HG03095 (cell line): ENCODE results near the gene THAP8.

ENCODE experiments used
- ATAC-seq: cut with Tn5 transposase; IDR thresholded peaks from one replicate; pipeline ENCODE4 v1.9.1; 2021; ENCODE audit warnings: moderate library complexity; ENCODE audit not compliant: unreplicated experiment

The THAP8 gene, protein sequence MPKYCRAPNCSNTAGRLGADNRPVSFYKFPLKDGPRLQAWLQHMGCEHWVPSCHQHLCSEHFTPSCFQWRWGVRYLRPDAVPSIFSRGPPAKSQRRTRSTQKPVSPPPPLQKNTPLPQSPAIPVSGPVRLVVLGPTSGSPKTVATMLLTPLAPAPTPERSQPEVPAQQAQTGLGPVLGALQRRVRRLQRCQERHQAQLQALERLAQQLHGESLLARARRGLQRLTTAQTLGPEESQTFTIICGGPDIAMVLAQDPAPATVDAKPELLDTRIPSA

DNA sequence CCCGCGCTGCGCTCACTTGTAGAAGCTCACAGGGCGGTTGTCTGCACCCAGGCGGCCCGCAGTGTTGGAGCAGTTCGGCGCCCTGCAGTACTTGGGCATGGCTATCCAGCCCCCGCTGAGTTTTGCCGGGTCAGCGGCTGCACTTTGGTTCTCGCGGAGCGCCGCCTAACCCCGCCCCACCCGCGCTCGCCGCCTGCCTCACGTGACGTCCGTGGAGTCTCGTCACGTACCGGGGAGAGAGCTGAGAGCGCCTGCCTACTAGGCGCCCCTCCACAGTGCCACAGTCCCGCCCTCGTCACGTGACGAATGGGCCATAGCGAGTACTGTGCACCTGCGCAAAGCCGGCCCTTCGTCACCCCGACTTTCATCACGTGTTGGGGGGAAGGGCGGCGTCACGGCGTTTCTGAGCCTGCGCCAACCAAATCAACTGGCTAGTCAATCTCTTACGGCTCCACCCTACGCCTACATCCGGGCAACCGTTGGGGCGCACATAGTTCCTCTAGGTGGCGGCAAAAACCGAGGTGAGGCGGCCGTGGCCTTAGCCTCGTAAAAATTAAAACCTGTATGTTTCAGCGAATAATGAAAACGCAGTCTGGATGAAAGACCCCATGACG, at the start of gene THAP8:
Gene THAP8 (minus strand): TSS at position 167 of the 614 bp plus-strand sequence. CDS start 68 bp downstream, at position 99.
- ATAC-seq = peak; percentile 82

DNA sequence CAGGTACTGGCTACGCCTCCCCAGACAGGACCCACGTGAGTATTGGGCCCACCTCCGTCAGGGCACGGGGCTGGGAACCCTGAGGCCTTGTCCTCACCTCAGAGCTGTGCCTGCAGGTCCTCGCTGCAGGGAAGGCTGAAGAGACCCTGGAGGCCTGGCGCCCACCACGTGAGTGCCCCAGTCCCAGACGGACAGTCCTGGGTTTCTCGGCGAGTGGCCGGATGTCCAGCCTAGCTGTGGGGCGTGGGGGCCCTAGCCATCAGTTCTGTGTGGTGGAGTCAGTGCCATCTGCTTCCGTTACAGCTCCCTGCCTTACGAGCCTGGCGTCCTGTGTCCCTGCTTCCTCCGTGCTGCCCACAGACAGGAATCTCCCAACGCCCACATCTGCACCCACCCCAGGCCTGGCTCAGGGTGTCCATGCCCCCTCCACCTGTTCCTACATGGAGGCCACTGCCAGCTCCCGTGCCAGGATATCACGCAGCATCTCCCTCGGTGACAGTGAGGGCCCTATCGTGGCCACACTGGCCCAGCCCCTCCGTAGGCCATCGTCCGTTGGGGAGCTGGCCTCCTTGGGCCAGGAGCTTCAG, 49.0 kb upstream of the THAP8 start:
- no peak for ATAC-seq

DNA sequence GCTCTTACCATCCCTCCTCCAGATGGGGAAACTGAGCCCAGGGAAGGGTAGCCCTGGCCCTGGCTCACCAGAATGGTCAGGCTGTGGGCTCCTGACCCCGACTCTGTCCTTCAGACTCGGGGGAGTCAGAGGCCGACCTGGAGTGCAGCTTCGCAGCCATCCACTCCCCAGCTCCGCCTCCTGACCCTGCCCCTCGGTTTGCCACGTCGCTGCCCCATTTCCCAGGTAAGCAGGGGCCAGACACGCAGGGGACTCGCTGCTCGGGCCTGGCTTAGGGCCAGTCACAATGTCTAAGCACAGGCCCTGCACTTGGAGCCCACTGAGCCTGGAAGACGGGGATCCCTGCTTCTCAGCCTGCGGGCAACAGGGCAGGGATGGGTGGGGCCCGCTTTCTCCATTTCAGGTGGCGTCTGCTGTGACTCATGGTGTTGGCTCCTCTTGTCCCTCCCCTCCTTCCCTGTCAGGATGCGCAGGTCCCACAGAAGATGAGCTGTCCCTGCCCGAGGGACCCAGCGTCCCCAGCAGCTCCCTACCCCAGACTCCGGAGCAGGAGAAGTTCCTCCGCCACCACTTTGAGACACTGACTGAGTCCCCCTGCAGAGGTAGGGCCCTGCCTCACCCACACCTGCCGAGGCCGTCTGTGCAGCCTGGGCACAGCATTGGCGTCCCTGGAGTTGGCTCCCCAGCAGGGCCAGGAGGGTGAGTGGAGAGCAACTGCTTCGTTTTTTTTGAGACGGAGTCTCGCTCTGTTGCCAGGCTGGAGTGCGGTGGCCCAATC, 47.7 kb upstream of the THAP8 start:
- no peak for ATAC-seq

DNA sequence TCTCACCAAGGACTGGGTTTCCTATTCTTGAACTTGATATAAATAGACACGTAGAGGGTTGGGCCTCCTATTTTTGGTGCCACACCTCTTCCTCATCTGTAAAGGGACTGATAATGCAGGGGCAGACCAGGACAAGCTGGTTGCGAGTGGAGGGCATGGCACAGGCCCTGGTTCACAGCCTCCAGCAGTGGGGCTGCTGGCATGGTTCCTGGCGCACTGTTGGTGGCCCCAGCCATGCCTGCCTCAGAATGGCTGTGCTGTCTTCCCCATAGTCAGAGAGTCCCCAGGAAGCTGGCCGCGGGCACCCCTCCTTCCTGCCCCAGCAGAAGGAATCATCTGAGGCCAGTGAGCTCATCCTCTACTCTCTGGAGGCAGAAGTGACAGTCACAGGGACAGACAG, 46.4 kb upstream of the THAP8 start:
- ATAC-seq = no peak

DNA sequence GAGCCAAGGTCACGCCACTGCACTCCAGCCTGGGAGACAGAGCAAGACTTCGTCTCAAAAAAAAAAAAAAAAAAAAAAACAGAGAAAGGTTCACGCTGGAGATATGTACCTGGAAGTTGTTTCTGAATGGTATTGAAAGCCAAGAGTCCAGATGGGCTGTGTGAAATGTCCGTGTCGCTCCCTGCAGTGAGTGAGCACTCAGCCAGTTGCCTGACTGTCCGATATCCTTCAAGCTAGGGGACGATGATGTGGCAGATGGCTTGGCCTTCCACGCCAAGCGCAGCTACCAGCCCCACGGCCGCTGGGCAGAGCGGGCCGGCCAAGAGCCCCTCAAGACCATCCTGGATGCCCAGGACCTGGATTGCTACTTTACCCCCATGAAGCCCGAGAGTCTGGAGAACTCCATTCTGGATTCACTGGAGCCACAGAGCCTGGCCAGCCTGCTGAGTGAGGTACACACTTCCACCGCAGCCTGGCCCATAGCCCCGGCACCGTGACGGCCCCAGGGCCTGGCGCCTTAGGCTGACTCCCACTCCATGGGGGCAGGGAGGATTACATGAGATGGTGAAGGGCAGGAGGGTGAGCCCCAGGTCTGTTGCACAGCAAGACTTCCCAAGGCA, 45.2 kb upstream of the THAP8 start:
- ATAC-seq = no peak

DNA sequence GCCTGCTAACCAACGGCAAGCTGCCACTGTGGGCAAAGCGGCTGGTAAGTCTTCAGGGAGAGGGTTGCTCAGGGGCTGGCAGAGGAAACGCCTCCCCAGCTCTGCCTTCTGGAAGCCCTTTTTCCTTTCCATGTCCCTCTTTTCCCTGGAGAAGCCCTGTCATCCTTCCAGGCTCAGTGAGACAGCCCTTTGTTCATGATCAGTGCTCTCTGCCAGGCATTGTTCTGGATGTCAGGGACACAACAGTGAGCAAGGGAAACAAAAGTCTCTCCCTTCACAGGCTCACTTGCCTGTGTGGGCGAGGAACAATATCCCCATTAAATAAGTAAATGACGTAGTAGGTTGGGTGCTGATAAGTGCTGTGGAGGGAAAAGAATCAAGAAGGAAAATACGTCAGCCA, 43.0 kb upstream of the THAP8 start:
- ATAC-seq = no peak

DNA sequence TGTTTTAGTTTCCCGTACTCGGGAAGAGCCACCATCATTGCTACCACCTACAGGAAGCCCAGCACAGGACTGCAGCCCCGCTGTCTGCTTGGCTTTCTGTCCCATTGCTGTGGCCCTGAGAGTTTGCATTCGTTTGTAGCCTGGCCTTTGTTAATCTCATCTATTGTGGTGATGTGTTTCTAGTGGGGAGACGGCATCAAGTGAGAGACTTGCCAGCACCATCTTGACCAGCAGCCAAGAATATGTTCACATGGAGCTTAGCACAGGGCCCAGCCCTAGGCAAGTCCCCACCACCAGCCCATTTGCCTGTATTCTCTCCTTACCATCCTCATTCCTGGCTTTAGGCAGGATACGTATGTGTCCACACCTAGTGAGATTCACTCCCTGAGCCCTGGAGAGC, 39.6 kb upstream of the THAP8 start:
- no peak for ATAC-seq

DNA sequence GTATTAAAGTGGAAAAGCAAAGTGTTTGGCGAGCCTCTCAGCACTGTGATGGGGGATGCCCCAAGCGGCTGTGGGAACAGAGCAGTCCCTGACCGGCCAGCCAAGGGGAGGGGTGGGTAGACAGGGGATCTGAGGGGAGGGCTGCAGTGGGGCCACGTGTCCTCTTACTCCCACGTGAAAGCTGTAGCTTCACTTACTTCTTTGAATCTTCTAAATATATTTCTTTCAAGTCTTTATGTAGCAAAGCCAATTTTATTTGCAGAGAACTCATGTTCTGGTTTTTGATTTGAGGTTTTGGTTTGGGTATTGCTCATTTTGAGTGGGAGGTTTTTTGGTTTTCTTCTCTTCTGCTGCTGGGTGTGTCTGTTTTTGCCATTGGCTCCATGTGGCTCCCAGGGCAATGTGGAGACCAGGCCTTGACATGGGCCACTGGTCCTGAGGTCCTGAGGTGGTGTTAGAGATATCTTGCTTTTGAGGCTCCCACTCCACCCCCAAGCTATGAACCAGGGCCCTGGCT, 39.1 kb upstream of the THAP8 start:
- no peak for ATAC-seq

DNA sequence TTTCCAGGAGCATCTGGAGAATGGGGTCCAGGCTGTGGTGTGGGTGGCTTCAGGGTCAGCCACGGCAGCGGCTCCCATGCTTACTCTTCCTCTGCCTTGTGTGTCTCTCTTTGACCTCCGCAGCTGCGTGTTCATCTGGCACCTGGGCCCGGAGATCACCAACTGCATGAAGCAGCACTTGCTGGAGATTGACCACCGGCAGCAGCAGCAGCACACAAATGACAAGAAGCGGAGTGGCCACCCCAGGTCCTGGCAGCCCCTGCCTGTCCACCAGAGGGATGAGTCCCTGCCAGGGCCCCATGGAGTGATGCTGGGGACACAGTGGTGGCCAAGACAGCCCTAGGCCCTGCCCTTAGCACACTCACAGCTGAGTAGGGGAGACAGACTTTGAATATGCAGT, 38.5 kb upstream of the THAP8 start:
- no peak for ATAC-seq

DNA sequence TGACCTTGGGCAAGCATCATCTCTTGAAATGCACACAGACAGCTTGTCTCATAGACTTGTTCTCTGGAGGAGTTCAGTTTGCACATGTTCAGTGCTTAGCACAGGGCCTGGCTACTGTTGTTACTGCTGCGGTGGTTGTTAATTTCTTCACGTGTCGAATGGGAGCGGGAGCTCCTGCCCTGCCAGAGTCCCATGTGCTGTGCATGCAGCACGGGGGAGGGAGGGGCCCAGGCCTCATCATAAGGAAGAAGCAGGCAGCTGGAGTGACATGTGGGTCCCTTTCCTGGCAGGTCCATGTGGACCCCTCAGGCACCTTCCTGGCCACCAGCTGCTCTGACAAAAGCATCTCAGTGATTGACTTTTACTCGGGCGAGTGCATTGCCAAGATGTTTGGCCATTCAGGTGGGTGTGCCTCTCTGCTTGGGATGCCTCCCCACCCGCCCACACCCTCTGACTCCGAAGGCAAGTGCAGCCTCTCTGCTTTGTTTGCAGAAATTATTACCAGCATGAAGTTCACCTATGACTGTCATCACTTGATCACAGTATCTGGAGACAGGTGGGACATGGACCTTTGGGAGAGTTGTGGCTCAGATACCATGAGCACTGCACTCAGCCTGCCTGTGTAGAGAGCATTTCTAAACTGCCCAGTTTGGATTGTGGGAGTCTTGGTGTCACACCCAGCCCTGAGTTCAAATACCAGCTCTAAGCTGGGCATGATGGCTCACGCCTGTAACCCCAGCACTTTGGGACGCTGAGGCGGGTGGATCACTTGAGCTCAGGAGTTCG, 37.0 kb upstream of the THAP8 start:
- ATAC-seq = no peak

DNA sequence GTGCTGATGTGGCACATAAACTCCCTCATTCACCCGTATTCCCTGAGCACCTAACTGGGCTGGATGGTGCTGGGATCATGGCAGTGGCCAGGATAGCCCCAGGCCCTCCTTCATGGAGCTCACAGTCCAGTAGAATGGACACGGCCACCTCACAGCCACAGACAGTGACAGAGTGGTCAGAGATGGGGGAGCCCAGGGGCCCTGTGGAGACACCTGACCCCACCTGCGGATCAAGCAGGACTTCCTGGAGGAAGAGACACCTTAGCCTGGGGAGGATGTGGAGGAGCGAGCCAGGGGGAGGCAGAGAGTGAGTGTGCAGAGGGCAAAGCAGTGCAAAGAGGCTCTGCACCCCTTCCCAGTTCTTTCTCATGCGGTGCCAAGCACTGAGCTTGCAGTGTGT, 35.8 kb upstream of the THAP8 start:
- ATAC-seq = no peak

DNA sequence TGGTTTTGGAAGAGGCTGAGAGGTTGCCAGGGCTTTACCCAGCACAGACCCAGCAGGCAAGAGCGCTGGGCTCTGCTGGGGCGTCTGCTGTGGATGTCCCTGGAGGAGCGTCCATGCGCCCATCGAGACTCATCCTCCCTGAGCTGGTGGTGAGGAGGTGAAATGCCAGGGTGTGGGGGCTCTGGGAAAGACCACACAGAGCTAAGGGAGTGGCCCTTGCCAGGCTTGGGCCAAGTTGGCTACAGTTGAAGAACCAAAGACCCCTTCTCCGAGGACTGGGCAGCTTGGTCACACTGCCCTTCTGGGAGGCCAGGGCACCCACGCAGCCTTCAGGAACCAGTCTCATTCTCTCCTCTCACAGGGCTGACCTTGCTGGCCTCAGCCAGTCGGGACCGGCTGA, 32.2 kb upstream of the THAP8 start:
- no peak for ATAC-seq

DNA sequence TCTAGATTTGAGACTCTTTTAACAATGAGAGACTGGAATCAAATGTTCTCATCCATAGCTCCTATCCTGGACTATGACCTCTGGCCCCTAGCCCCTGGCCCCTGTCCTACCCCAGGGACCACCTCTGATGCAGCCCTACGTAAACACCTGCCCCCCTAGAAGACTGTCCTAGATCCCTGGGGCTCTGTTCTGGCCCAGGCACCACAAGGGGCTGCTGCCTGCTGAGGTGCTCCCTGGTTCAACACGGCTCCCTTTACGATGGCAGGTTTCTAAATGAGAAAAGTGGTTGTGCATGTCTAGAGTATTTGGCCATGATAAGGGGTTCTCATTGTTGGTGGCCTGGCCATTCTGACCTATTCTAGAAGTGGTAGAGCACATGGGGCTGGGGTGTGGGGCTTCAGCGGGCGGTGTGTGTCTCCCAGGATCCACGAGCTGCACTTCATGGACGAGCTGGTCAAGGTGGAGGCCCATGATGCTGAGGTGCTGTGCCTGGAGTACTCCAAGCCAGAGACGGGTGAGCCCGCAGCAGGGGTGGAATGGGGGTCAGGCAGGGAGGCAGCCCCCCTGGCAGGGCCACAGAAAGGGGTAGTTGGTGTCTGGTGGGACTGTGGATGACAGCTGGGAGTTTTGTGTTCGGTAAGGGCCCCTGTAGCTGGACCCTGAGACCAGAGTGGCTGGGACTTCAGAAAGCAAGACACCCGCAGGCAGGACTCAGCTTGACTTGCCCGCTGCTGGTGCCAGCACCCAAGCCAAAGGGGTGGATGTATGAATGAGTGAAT, 30.3 kb upstream of the THAP8 start:
- ATAC-seq = no peak

DNA sequence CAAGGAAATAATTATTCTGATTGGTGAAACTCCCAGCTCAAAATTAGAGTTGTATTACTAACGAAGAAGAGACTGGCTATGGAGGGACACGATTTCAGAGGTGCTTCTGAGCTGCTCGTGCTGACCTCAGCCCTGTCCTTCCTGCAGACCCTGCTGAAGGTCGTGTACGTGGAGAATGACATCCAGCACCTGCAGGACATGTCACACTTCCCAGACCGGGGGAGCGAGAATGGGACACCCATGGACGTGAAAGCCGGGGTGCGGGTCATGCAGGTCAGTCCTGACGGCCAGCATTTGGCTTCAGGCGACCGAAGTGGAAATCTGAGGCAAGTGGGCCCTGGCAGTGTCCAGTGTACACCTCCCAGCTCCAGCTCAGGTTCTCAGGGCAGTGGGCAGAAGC, 28.8 kb upstream of the THAP8 start:
- ATAC-seq = no peak

DNA sequence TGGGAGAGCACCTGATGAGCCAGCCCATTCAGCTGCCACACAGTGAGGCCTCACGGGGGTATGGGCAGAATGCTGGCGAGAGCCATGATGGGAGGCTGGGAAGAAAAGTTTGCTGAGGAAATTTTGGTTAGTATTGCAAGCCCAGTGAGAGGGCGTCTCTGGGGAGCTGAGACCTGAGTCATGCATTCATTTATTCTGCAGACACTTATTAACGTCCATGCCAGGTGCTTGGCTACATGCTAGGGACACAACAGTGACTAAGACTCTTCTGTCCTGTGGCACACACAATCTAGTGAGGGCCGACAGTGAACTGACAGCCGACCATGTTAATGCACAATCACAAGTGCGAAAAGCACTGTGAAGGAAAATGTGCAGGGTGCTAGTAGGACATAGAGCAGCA, 27.8 kb upstream of the THAP8 start:
- ATAC-seq = no peak

DNA sequence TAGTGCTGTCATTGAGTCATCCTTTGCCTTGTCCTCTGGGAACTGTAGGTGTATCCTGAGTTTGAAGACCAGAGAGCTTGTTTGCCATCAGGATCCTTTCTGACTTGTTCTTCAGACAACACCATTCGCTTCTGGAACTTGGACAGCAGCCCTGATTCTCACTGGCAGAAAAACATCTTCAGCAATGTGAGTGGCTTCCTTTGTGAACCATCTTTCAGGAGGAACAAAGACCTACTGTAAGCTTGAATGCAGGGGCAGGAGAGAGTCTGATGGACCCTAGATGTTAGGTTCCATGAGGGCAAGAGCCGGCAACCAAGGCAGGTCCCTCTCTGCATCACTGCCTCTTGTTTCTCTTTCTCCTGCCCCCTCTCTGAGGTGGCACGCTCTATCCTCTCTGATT, 27.3 kb upstream of the THAP8 start:
- no peak for ATAC-seq

DNA sequence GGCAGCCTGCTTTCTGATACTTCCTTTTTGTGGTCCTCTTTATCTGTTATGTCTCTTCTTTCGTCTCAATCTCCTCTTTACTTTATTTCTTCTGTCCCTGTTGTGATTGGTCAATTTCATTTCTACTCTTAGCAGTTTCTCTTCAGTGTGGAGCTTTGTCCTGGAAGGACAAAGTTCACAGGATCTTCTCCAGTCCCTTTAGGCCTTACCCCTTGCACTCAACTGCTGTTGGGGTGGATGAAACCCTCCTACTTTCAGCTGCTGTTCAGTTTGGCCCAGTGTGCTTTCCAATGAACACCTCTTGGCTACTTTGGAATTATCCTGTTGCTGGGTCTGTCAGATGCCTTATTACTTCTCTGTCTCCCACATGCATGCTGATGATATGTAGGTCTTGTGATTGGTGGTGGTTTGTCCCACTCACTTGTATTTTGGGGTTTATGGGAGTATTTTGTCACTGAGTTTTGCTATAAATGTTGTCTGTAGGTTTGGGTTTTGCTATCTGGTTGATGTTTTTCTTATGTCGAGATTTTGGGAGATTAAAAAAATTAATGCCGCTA, 25.4 kb upstream of the THAP8 start:
- ATAC-seq = no peak

DNA sequence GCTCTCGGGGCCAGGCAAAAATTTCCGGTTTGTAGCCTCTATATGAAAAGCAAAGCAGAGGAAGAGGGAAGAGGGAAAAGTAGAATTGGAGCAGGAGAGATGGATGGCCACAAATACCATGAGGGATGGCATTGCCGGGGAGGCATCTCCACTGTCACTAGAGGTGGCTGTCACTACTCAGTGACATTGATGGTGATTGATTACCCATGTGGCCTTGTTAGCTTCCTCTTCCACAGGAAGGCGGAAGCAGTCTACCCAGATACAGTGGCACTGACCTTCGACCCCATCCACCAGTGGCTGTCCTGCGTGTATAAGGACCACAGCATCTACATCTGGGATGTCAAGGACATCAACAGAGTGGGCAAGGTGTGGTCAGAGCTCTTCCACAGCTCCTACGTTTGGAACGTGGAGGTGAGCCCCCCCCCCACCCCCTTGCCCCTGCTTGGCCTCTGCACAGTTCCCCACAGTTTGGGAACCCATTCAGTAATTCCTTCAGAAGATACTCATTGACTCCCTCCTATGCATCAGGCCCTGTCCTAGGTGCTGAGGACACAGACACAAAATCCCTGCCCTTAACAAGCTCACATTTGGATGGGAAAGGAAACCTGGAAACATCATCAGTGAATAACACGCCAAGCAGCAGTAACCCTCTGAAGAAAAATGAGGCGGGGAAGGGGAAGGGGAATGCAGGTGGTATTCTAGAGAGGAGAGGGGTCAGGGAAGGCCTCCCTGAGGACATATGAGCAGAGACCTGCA, 19.2 kb upstream of the THAP8 start:
- ATAC-seq = no peak

DNA sequence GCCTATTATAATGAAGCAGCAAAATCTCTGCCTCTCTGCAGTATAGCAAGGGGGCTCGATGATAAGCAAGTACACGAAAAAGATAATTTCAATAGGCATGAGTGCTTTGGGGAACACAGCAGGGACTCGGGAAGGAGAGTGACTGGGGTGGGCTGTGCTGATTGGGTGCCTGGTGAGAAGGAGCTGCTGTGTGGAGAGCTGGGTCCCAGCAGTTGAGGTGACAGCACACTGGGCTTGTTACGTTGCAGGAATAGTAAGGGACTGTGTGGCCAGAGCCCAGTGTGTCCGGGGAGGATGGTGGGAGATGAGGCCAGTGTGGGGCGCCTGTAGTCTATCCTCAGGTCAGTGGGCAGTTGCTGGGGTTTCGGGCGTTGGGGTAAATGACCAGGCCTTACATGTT, 18.0 kb upstream of the THAP8 start:
- no peak for ATAC-seq
